NCI-H1694 treated with DMSO at 0.1 percent for 48 hours (cell line): ENCODE results near the gene EDARADD.
"Not testable (repeated sequence)": the region's sequence is repeated elsewhere in the genome, so short reads cannot be mapped to it uniquely, and the experiment has no call there.

Source experiments
- DNase-seq: peaks from one replicate; lab custom pipeline; 2025; lab: John Stamatoyannopoulos, UW

EDARADD gene

GRCh38 chr1:236393681-236394481 is at the start of gene EDARADD:
TSS of gene EDARADD (plus strand) at chr1:236394286. CDS start at chr1:236394445, 159 bp downstream.
- no peak for DNase-seq

GRCh38 chr1:236345728-236346127 is 48.4 kb upstream of the EDARADD start:
- no peak for DNase-seq

- DNase-seq: no peak
Observed at GRCh38 chr1:236348071-236348470, 46.0 kb upstream of the EDARADD start.

- DNase-seq: no peak
Observed at GRCh38 chr1:236350308-236350707, 43.8 kb upstream of the EDARADD start.

GRCh38 chr1:236351875-236352573 is 42.1 kb upstream of the EDARADD start:
- no peak for DNase-seq

- DNase-seq: not testable (repeated sequence)
Observed at GRCh38 chr1:236352747-236353146, 41.3 kb upstream of the EDARADD start.

GRCh38 chr1:236353813-236354212 is 40.3 kb upstream of the EDARADD start:
- no peak for DNase-seq

- DNase-seq: no peak
Observed at GRCh38 chr1:236354330-236355147, 39.5 kb upstream of the EDARADD start.

- no peak for DNase-seq
Observed at GRCh38 chr1:236356141-236356540, 37.9 kb upstream of the EDARADD start.

- no peak for DNase-seq
Observed at GRCh38 chr1:236361909-236362590, 32.0 kb upstream of the EDARADD start.

- no peak for DNase-seq
Observed at GRCh38 chr1:236363237-236363636, 30.8 kb upstream of the EDARADD start.

GRCh38 chr1:236365999-236366570 is 28.0 kb upstream of the EDARADD start:
- DNase-seq: no peak

- DNase-seq: not testable (repeated sequence)
Observed at GRCh38 chr1:236366681-236367080, 27.4 kb upstream of the EDARADD start.

- no peak for DNase-seq
Observed at GRCh38 chr1:236370420-236370819, 23.7 kb upstream of the EDARADD start.

- no peak for DNase-seq
Observed at GRCh38 chr1:236371083-236371482, 23.0 kb upstream of the EDARADD start.

GRCh38 chr1:236377832-236378535 is 16.1 kb upstream of the EDARADD start:
- DNase-seq: no peak

- no peak for DNase-seq
Observed at GRCh38 chr1:236381565-236382158, 12.4 kb upstream of the EDARADD start.

GRCh38 chr1:236388332-236388731 is 5.8 kb upstream of the EDARADD start:
- DNase-seq: no peak

- DNase-seq: no peak
Observed at GRCh38 chr1:236389253-236389652, 4.8 kb upstream of the EDARADD start.

GRCh38 chr1:236391008-236391407 is 3.1 kb upstream of the EDARADD start:
- no peak for DNase-seq
